ENCODE results near the gene MARVELD3.

MARVELD3 gene

DNA sequence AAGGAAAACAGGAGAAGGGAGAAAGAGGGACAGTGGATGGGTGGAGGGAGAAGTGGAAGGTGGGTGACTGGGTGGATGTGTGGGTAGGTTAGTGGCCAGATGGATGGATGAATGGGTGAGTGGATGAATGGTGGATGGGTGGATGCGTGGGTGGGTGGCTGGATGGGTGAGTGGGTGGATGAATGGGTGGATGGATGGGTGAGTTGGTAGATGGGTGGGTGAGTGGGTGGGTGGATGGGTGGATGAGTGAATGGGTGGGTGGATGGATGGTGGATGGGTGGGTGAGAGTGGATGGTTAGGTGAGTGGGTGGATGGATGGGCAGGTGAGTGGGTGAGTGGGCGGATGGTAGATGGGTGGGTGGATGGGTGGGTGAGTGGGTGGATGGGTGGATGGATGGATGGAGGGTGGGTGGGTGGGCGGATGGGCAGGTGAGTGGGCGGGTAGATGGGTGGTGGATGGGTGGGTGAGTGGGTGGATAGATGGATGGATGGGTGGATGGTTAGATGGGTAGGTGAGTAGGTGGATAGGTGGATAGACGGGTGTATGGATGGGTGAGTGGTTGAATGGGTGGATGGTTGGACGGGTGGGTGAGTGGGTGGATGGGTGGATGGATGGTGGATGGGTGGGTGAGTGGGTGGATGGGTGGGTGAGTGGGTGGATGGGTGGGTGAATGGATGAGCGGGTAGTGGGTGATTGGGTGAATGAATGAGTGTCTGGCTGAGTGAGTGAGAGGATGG is 702 bp upstream of the MARVELD3 start:
- no peak overlapping the region for H3K4me2 ChIP-seq (ENCODE audit: low read length)
- H3K9me2 ChIP-seq (replicated peaks; ENCODE audit: control insufficient read depth, low read length) = no peaks in the 10 kb centered on the region
- H3K36me3 ChIP-seq (ENCODE audit: control insufficient read depth, low read length) = no peaks in the 10 kb centered on the region
- no peaks in the 10 kb centered on the region for H3F3A ChIP-seq (ENCODE audit: control insufficient read depth, insufficient read depth)
- H3K4me3 ChIP-seq (ENCODE audit: low read length) = no peak overlapping the region
- no peaks in the 10 kb centered on the region for H3K9me3 ChIP-seq (ENCODE audit: control insufficient read depth, insufficient read depth, low read length)
- no peaks in the 10 kb centered on the region for H4K20me1 ChIP-seq (ENCODE audit: control insufficient read depth, insufficient read depth, low read depth, low read length)
- TF ChIP-seq, protein P1, sequence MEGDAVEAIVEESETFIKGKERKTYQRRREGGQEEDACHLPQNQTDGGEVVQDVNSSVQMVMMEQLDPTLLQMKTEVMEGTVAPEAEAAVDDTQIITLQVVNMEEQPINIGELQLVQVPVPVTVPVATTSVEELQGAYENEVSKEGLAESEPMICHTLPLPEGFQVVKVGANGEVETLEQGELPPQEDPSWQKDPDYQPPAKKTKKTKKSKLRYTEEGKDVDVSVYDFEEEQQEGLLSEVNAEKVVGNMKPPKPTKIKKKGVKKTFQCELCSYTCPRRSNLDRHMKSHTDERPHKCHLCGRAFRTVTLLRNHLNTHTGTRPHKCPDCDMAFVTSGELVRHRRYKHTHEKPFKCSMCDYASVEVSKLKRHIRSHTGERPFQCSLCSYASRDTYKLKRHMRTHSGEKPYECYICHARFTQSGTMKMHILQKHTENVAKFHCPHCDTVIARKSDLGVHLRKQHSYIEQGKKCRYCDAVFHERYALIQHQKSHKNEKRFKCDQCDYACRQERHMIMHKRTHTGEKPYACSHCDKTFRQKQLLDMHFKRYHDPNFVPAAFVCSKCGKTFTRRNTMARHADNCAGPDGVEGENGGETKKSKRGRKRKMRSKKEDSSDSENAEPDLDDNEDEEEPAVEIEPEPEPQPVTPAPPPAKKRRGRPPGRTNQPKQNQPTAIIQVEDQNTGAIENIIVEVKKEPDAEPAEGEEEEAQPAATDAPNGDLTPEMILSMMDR (IDR thresholded peaks at IDR 0.05; ENCODE audit: low read depth, low read length, poor library complexity, severe bottlenecking) = no peak
- no peak for TF ChIP-seq EZH2phosphoT487 (IDR thresholded peaks at IDR 0.05; ENCODE audit: borderline replicate concordance, low read length)
- peaks cover 31% of the 10 kb centered on the region for H3K27me3 ChIP-seq (ENCODE audit: control insufficient read depth, low read length)
- H3K79me2 ChIP-seq (ENCODE audit: control insufficient read depth, low read length) = no peaks in the 10 kb centered on the region
- 0 out of 2 replicates have a peak, but pooled peaks cover 3% of the 10 kb centered on the region for H3K4me1 ChIP-seq (ENCODE audit: control insufficient read depth, low read length)
- H3K27ac ChIP-seq (ENCODE audit: low read depth, low read length) = no peak overlapping the region

DNA sequence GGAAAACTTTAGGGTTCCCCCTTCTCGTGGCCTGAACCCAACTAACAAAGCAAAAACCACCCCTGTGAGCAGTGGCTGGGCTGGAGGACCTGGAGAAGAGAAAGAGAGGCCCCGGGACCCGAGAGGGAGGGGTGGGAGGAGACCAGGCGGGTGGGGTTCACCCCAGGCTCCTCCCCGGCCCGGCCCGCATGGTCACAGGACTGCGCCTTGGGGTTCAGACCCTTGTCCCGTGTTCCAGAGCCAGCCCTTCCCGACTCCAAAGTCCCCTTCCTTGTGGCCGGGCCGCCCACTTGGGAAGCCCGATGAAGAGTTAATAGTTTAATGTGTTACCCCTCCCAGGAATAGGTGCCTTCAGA is 852 bp downstream of the MARVELD3 start:
- Histone ChIP-seq H3K36me3 (ENCODE audit: control insufficient read depth, low read length) (no peaks in the 10 kb centered on the region), H4K20me1 (ENCODE audit: control insufficient read depth, insufficient read depth, low read depth, low read length) (no peaks in the 10 kb centered on the region), H3K4me1 (ENCODE audit: control insufficient read depth, low read length) (0 out of 2 replicates have a peak, but pooled peaks cover 3% of the 10 kb centered on the region), H3K79me2 (ENCODE audit: control insufficient read depth, low read length) (no peaks in the 10 kb centered on the region), H3K27me3 (ENCODE audit: control insufficient read depth, low read length) (peaks cover 32% of the 10 kb centered on the region), H3K9me3 (ENCODE audit: control insufficient read depth, insufficient read depth, low read length) (no peaks in the 10 kb centered on the region), H3K27ac (ENCODE audit: low read depth, low read length) (no peak overlapping the region), H3F3A (ENCODE audit: control insufficient read depth, insufficient read depth) (no peaks in the 10 kb centered on the region), H3K4me2 (ENCODE audit: low read length) (no peak overlapping the region), H3K9me2 (replicated peaks; ENCODE audit: control insufficient read depth, low read length) (no peaks in the 10 kb centered on the region), H3K4me3 (ENCODE audit: low read length) (no peak overlapping the region)
- TF ChIP-seq, protein P1 (IDR thresholded peaks at IDR 0.05; ENCODE audit: low read depth, low read length, poor library complexity, severe bottlenecking) = no peak
- no peak for TF ChIP-seq EZH2phosphoT487 (IDR thresholded peaks at IDR 0.05; ENCODE audit: borderline replicate concordance, low read length)

DNA sequence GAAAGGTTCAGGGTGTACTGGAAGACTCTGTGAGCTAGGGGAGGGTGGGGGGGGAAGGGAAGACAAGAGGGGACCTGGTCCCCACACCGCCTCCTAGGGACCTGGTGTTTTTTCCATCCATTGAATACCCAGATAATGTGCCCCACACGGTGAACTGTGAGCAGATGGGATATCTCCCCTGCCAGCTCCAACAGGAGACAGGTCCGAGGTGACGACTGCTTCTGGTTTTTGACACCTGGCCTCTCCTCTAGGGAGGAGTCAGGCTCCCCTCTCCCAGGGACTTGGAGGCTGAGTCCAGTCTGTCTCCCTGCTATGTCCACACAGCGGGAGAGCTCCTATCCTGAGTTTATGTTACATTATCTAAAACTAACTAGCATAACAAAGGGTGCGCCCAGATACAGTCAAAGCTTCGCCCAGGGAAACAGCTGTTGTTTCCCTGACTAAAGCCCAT is 1.8 kb downstream of the MARVELD3 start:
- Histone ChIP-seq H3K9me3 (ENCODE audit: control insufficient read depth, insufficient read depth, low read length) (no peaks in the 10 kb centered on the region), H3K4me2 (ENCODE audit: low read length) (no peak overlapping the region), H3K4me1 (ENCODE audit: control insufficient read depth, low read length) (0 out of 2 replicates have a peak, but pooled peaks cover 3% of the 10 kb centered on the region), H3F3A (ENCODE audit: control insufficient read depth, insufficient read depth) (no peaks in the 10 kb centered on the region), H3K27ac (ENCODE audit: low read depth, low read length) (no peak overlapping the region), H3K4me3 (ENCODE audit: low read length) (no peak overlapping the region), H3K27me3 (ENCODE audit: control insufficient read depth, low read length) (peaks cover 31% of the 10 kb centered on the region), H3K79me2 (ENCODE audit: control insufficient read depth, low read length) (no peaks in the 10 kb centered on the region), H3K9me2 (replicated peaks; ENCODE audit: control insufficient read depth, low read length) (no peaks in the 10 kb centered on the region), H4K20me1 (ENCODE audit: control insufficient read depth, insufficient read depth, low read depth, low read length) (no peaks in the 10 kb centered on the region), H3K36me3 (ENCODE audit: control insufficient read depth, low read length) (no peaks in the 10 kb centered on the region)
- TF ChIP-seq, protein P1 (IDR thresholded peaks at IDR 0.05; ENCODE audit: low read depth, low read length, poor library complexity, severe bottlenecking) = no peak
- no peak for TF ChIP-seq EZH2phosphoT487 (IDR thresholded peaks at IDR 0.05; ENCODE audit: borderline replicate concordance, low read length)

All from DOHH2 (cell line).